HepG2 (cell line): ENCODE results near the gene GRB10. TPM values are rescaled to one million over a fixed set of nuclear protein-coding genes. Genes with fewer than 3 reads are reported as not detected.

Source experiments
- ATAC-seq: fragments of 200-7000 bp; cut with Tn5 transposase; 3 replicates; pipeline ENCODE4 v1.9.1; 2020; ENCODE audit warnings: mild to moderate bottlenecking, moderate library complexity
- BruUV-seq: library from RNA; stranded (reverse); fragments of 400-500 nt; replicated peaks from 2 replicates; lab custom pipeline; 2021; lab: Mats Ljungman, UMichigan
- CTCF ChIA-PET: fragments of 300-600 bp; formaldehyde crosslinking; extraction: SDS; loops from one replicate; lab custom pipeline; 2021; ENCODE audit warnings: low total read pairs, inconsistent platforms, low intra/inter-chr PET ratio; lab: Yijun Ruan, JAX
- POLR2A ChIA-PET: fragments of 350-600 bp; sonication (Branson Sonifier 250); formaldehyde crosslinking; loops from one replicate; lab custom pipeline; 2020; ENCODE audit warnings: antibody characterized with exemption, inconsistent platforms; lab: Yijun Ruan, JAX
- DNase-seq: peaks from one replicate; pipeline ENCODE4 v3.0.0-alpha.2; 2015; ENCODE audit warnings: low spot score
- FAIRE-seq: peaks from 3 replicates; lab custom pipeline; 2011; peaks lifted over from hg19 to GRCh38; lab: Jason Lieb, UNC
- H2AFZ ChIP-seq: one replicate; pipeline ENCODE4 v1.6.1; 2011; ENCODE audit warnings: low read length, inconsistent platforms
- H3K27ac ChIP-seq: fragments of 300-600 bp; 3 replicates; pipeline ENCODE4 v1.8.0; 2011; ENCODE audit warnings: mixed run types, mild to moderate bottlenecking, mixed read lengths, low read length, inconsistent platforms; ENCODE audit not compliant: insufficient read depth; ENCODE audit errors: extremely low read length
- H3K27me3 ChIP-seq, 2 experiments: fragments of 200-600 bp in 1 of 2; 2 replicates in 1 of 2; 3 replicates in 1 of 2; pipeline versions ENCODE4 v1.6.0 to v1.8.0; 2011; ENCODE audit warnings: low read length in 2 of 2, mild to moderate bottlenecking in 2 of 2, moderate library complexity in 2 of 2, inconsistent platforms in 1 of 2; ENCODE audit not compliant: insufficient read depth in 2 of 2, control insufficient read depth in 1 of 2
- H3K36me3 ChIP-seq, 2 experiments: fragments of 200-600 bp in 1 of 2; replicated peaks in 1 of 2; 2 replicates in 1 of 2; 3 replicates in 1 of 2; pipeline versions ENCODE4 v1.5.1 to v1.8.0; 2011; ENCODE audit warnings: low read length in 2 of 2, inconsistent platforms in 1 of 2; ENCODE audit not compliant: insufficient read depth in 2 of 2, control insufficient read depth in 1 of 2
- H3K4me1 ChIP-seq: 2 replicates; pipeline ENCODE4 v1.5.1; 2012; ENCODE audit warnings: low read length, inconsistent platforms; ENCODE audit not compliant: insufficient read depth
- H3K4me2 ChIP-seq: 2 replicates; pipeline ENCODE4 v1.6.0; 2011; ENCODE audit warnings: low read depth, low read length, inconsistent platforms
- H3K4me3 ChIP-seq, 3 experiments: fragments of 200-600 bp in 1 of 3; sonication (generic), shearing (Covaris generic) in 1 of 3; replicated peaks in 1 of 3; 2 replicates each; pipeline ENCODE4 v1.5.1; 2011 to 2016; ENCODE audit warnings: low read length in 3 of 3, inconsistent platforms in 2 of 3, low read depth in 2 of 3, mild to moderate bottlenecking in 2 of 3, control low read depth in 1 of 3, mixed read lengths in 1 of 3; ENCODE audit not compliant: insufficient read depth in 1 of 3
- H3K79me2 ChIP-seq: one replicate; pipeline ENCODE4 v1.6.1; 2011; ENCODE audit warnings: low read length, inconsistent platforms; ENCODE audit not compliant: insufficient read depth
- H3K9ac ChIP-seq: 2 replicates; pipeline ENCODE4 v1.6.0; 2011; ENCODE audit warnings: mild to moderate bottlenecking, low read depth, low read length, inconsistent platforms; ENCODE audit not compliant: insufficient read depth
- H3K9me3 ChIP-seq: 2 replicates; pipeline ENCODE4 v1.5.1; 2012; ENCODE audit warnings: mild to moderate bottlenecking, low read length
- H4K20me1 ChIP-seq: 2 replicates; pipeline ENCODE4 v1.6.0; 2011; ENCODE audit warnings: inconsistent platforms, mild to moderate bottlenecking, low read length, moderate library complexity; ENCODE audit not compliant: insufficient read depth
- ELF4 ChIP-seq: sonication (generic); formaldehyde crosslinking; IDR thresholded peaks from 2 replicates; pipeline ENCODE4 v1.5.0; 2020; ENCODE audit warnings: missing genetic modification reagents, mild to moderate bottlenecking, moderate library complexity, borderline replicate concordance
- MAX ChIP-seq: IDR thresholded peaks from 2 replicates; pipeline ENCODE4 v1.6.1; 2012; ENCODE audit warnings: inconsistent platforms
- RFXAP ChIP-seq: sonication (generic); formaldehyde crosslinking; IDR thresholded peaks from 2 replicates; pipeline ENCODE4 v1.4.0; 2020; ENCODE audit warnings: missing genetic modification reagents, borderline replicate concordance
- SUZ12 ChIP-seq: fragments of 150-350 bp; IDR thresholded peaks from 2 replicates; pipeline ENCODE4 v1.6.1; 2014; ENCODE audit warnings: low read depth, low read length
- ZNF256 ChIP-seq: sonication (generic); formaldehyde crosslinking; conservative IDR thresholded peaks from 2 replicates; pipeline ENCODE4 v1.4.0; 2020; ENCODE audit warnings: missing genetic modification reagents
- ZNF296 ChIP-seq: sonication (generic); formaldehyde crosslinking; conservative IDR thresholded peaks from 2 replicates; pipeline ENCODE4 v1.5.0; 2020; ENCODE audit warnings: mild to moderate bottlenecking, missing genetic modification reagents
- ZSCAN12 ChIP-seq: sonication (generic); formaldehyde crosslinking; IDR thresholded peaks from 2 replicates; pipeline ENCODE4 v1.9.0; 2021; ENCODE audit warnings: mild to moderate bottlenecking, missing genetic modification reagents
- WGBS: methylation state at CpG from one replicate; pipeline ENCODE4 v1.1.6; 2017; ENCODE audit warnings: low lambda C conversion rate; 5-methylcytosine and 5-hydroxymethylcytosine counted together
- in situ Hi-C: cut with HindIII; loops from 2 replicates; pipeline ENCODE4 v1.10.0; 2017; ENCODE audit warnings: low pct_unique_long_range_greater_than_20kb; ENCODE audit not compliant: extremely low pct_ligation_motif_present
- intact Hi-C: fragments of 100-400 bp; cut with micrococcal nuclease; formaldehyde crosslinking; loops from one replicate; pipeline ENCODE4 v1.10.0; 2022; ENCODE audit not compliant: unreplicated experiment
- polyA plus RNA-seq, 8 experiments: library from polyadenylated mRNA; depleted of rRNA in 3 of 8; stranded (reverse) in 7 of 8; unstranded in 1 of 8; fragments of >200 nt; fragmentation: Illumina TruSeq in 4 of 8; extraction: Trizol in 4 of 8; gene quantifications; 2 replicates each; pipeline versions ENCODE4 v1.2.1 to v1.2.3, GENCODE V29; 2011 to 2016; ENCODE audit warnings: low read depth in 4 of 8, missing spikeins in 1 of 8, mixed read lengths in 1 of 8; ENCODE audit not compliant: insufficient read depth in 1 of 8
- total RNA-seq, 5 experiments: library from RNA; depleted of rRNA; stranded (reverse); fragments of >200 nt; fragmentation: Illumina TruSeq; extraction: Trizol; gene quantifications; 2 replicates each; pipeline ENCODE4 v1.2.3, GENCODE V29; 2016; ENCODE audit warnings: low read depth in 1 of 5

The GRB10 gene
- total and polyA plus RNA-seq, 2 of the 13 experiments (the other 11 are each of a cell fraction or from before 2014, with no cell fraction given): 4.0 to 6.8 TPM

- no peak for FAIRE-seq
- CTCF ChIA-PET: no interaction called here
These were observed 163.0 kb downstream of the GRB10 start for GRCh38 chr7:50619684-50620083.

GRCh38 chr7:50618281-50618680 lies 164.4 kb downstream of the GRB10 start:
- BruUV-seq: no TSS peak
- H4K20me1 ChIP-seq: no peaks in the 10 kb centered on the region
- H2AFZ ChIP-seq: no peak overlapping the region
- H3K27me3 ChIP-seq: no peaks in the 10 kb centered on the region
- H3K27ac ChIP-seq: no peak overlapping the region
- H3K36me3 ChIP-seq: no peaks in the 10 kb centered on the region
- no peak overlapping the region for H3K4me3 ChIP-seq
- 85% methylated on average over 5 of the region's 5 CpGs for WGBS
- ATAC-seq (no peak), DNase-seq (no peak)
- no peak overlapping the region for H3K9ac ChIP-seq
- peaks cover 29% of the 10 kb centered on the region for H3K4me1 ChIP-seq
- POLR2A ChIA-PET: no interaction called here
- H3K79me2 ChIP-seq: no peaks in the 10 kb centered on the region
- intact Hi-C loops: loop anchor here (5.0 kb wide), 1 partner anchor 59 kb away; no protein-coding TSS in a partner anchor
- in situ Hi-C loops: no loop called here
- no peak for TF ChIP-seq ZNF256
- TF ChIP-seq RFXAP (CRISPR knock-in tag): no peak
- no peak for TF ChIP-seq ZNF296 (CRISPR knock-in tag)
- TF ChIP-seq, all 625 proteins: peak for 0
- Histone ChIP-seq H3K4me2 (no peak overlapping the region), H3K9me3 (no peaks in the 10 kb centered on the region)
- CTCF ChIA-PET: no interaction called here
- no peak for FAIRE-seq

More at GRCh38 chr7:50619684-50620083, 163.0 kb downstream of the GRB10 start:
- POLR2A ChIA-PET: no interaction called here
- DNase-seq (no peak), ATAC-seq (no peak)
- Histone ChIP-seq H3K79me2 (no peaks in the 10 kb centered on the region), H2AFZ (no peak overlapping the region), H3K4me1 (peaks cover 18% of the 10 kb centered on the region), H3K36me3 (no peaks in the 10 kb centered on the region), H3K27me3 (no peaks in the 10 kb centered on the region), H3K4me3 (no peak overlapping the region), H3K9me3 (no peaks in the 10 kb centered on the region), H3K4me2 (no peak overlapping the region), H4K20me1 (no peaks in the 10 kb centered on the region), H3K9ac (no peak overlapping the region), H3K27ac (no peak overlapping the region)
- WGBS: 90% methylated on average over 14 of the region's 14 CpGs
- intact Hi-C loops: loop anchor here (5.0 kb wide), 1 partner anchor 58 kb away; no protein-coding TSS in a partner anchor
- no TSS peak for BruUV-seq
- in situ Hi-C loops: no loop called here
- TF ChIP-seq ELF4 (CRISPR knock-in tag) (no peak), MAX (no peak), ZSCAN12 (CRISPR knock-in tag) (no peak), SUZ12 (no peak)
